HG03097 (cell line): ENCODE measurements around the gene PRR19.

ENCODE experiments used
- ATAC-seq: cut with Tn5 transposase; IDR thresholded peaks from one replicate; pipeline ENCODE4 v1.9.1; 2021; ENCODE audit not compliant: unreplicated experiment, low FRiP score

PRR19 gene

GRCh38 chr19:42292963-42293362, 9.0 kb upstream of the PRR19 start:
- ATAC-seq = no peak

- no peak for ATAC-seq
Observed at GRCh38 chr19:42293540-42293939, 8.4 kb upstream of the PRR19 start.

GRCh38 chr19:42293948-42294347, 8.0 kb upstream of the PRR19 start:
- no peak for ATAC-seq

- no peak for ATAC-seq
Observed at GRCh38 chr19:42294471-42295137, 7.3 kb upstream of the PRR19 start.

- ATAC-seq = no peak
Observed at GRCh38 chr19:42295342-42295741, 6.6 kb upstream of the PRR19 start.

GRCh38 chr19:42295831-42296525, 6.0 kb upstream of the PRR19 start:
- ATAC-seq = no peak

GRCh38 chr19:42297039-42297438, 4.9 kb upstream of the PRR19 start:
- ATAC-seq = no peak

GRCh38 chr19:42303101-42303464, 1.2 kb downstream of the PRR19 start:
- no peak for ATAC-seq

GRCh38 chr19:42303876-42304275, 1.9 kb downstream of the PRR19 start:
- ATAC-seq = no peak

GRCh38 chr19:42306646-42307045, 4.7 kb downstream of the PRR19 start:
- no peak for ATAC-seq

- no peak for ATAC-seq
Observed at GRCh38 chr19:42309686-42310085, 7.8 kb downstream of the PRR19 start.

- ATAC-seq = no peak
Observed at GRCh38 chr19:42311657-42312056, 9.7 kb downstream of the PRR19 start.

- no peak for ATAC-seq
Observed at GRCh38 chr19:42312370-42312769, 10.4 kb downstream of the PRR19 start.

GRCh38 chr19:42313096-42313839, 11.3 kb downstream of the PRR19 start, which contains the start of gene TMEM145:
TSS of gene TMEM145 (plus strand) at chr19:42313309. CDS start at chr19:42313377, 68 bp downstream.
- ATAC-seq = no peak

- ATAC-seq = no peak
Observed at GRCh38 chr19:42313840-42314755, 12.2 kb downstream of the PRR19 start.

- no peak for ATAC-seq
Observed at GRCh38 chr19:42315024-42315423, 13.1 kb downstream of the PRR19 start.

GRCh38 chr19:42316223-42317211, 14.6 kb downstream of the PRR19 start:
- ATAC-seq = no peak

- ATAC-seq = no peak
Observed at GRCh38 chr19:42317535-42317934, 15.6 kb downstream of the PRR19 start.

GRCh38 chr19:42322305-42322704, 20.4 kb downstream of the PRR19 start:
- ATAC-seq = no peak
